Measurements from ENCODE around the gene AP5Z1. TPM values are rescaled to one million over a fixed set of nuclear protein-coding genes. Genes with fewer than 3 reads are reported as not detected.

AP5Z1 gene
- total RNA-seq, 1 experiment from 2014 or later, result 29.8 TPM

DNA sequence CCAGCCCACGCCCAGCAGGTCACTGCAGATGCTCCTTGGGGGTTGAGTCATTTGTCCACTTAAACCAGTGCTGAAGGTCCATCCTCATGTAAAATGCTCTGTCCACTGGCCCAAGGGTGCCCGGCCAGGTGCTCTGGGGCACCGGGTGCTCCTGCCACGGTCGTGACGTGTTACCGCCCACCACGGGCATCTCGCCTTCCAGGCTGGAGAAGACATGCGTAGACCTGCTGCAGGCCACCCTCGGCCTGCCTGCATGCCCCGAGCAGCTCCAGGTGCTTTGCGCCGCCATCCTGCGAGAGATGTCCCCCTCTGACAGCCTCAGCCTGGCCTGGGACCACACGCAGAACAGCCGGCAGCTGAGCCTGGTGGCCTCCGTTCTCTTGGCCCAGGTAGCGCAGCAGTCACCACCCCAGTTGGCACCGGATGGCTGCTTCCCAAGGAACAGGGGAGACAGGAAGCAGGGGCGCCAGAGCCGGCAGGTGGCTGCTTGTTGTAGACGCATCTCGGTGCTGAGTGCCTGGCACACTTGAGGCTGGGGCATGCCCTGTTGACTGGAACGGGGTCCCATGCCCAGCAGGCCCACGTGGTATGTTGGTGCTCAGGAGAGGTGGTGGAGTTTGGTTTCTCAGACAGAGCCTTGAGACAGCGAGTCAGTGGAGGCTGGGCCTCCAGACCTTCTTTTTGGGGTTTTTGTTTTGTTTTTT is 6.1 kb downstream of the AP5Z1 start:
- DNase-seq (ENCODE audit: low read depth), result no peak
- in situ Hi-C loops (cut with HindIII; ENCODE audit: low pct_unique_long_range_greater_than_20kb, low sequenced_read_pairs), result no loop called here

DNA sequence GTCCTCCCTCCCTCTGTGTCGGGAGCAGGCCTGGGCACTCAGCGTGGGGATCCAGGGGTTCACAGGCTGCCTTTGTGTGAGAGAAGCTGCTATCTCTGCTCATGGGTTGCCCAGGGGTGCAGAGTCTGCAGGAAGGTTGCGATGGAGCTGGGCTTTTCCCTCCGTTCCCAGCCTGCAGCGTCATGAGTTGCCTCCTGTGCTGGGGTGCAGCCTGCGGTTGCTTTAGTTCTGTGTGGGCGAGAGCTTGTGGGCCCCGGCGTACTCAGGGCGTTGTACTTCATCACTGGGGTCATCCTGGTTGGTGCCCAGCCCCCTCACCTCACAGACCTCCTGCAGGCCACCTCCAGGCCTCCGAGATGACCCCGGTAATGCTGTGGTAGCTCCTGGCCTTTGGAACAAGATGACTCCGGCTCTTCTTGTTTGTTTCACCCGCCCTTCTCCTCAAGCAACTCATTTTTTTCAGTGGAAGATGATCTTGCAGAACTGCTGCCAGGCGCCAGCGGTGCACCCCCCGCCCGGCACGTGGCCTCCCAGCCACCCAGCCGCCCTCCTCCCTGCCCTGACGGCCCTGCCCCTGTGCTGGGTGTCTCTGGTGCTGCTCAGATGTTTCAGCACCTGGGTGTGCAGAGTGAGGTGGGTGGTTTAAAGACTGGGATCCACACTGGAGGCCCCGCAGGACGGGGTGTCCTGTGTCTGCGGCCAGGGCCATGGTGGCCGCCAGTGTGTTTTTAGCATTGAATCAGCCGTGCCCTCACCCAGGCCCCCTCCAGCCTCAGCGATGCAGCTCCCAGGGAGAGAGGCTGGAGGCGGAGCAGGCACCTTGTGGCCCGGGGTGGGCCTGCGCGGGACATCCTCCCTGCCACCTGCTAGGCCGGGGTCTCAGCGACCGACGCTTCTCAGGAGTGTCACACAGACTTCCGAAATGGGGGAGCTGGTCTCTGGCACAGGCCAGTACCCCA is 7.2 kb downstream of the AP5Z1 start:
- DNase-seq (ENCODE audit: low read depth), result no peak
- in situ Hi-C loops (cut with HindIII; ENCODE audit: low pct_unique_long_range_greater_than_20kb, low sequenced_read_pairs), result no loop called here

DNA sequence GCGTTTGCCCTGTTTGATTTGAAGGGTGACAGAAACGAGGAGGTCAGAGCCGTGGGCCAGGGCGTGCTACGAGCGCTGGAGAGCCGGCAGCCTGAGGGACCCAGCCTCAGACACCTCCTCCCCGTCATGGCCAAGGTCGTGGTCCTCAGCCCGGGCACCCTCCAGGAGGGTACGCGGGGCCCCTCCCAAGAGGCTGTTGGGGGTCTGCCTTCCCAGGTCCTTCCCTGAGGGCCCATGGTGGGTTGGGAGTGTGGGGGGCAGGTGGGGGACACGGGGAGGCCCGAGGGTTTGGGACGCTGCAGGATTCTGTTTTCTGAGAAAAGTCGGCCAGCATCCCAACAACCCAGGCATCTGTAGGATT is 7.8 kb downstream of the AP5Z1 start:
- in situ Hi-C loops (cut with HindIII; ENCODE audit: low pct_unique_long_range_greater_than_20kb, low sequenced_read_pairs), result no loop called here

GRCh38 chr7:4783762-4784351 is 8.4 kb downstream of the AP5Z1 start:
- DNase-seq (ENCODE audit: low read depth), result no peak
- in situ Hi-C loops (cut with HindIII; ENCODE audit: low pct_unique_long_range_greater_than_20kb, low sequenced_read_pairs), result no loop called here

More for the DNA sequence above, 7.8 kb downstream of the AP5Z1 start:
- DNase-seq (ENCODE audit: low read depth), result no peak

GRCh38 chr7:4784799-4785198 is 9.4 kb downstream of the AP5Z1 start:
- no peak for DNase-seq (ENCODE audit: low read depth)
- in situ Hi-C loops (cut with HindIII; ENCODE audit: low pct_unique_long_range_greater_than_20kb, low sequenced_read_pairs), result no loop called here

DNA sequence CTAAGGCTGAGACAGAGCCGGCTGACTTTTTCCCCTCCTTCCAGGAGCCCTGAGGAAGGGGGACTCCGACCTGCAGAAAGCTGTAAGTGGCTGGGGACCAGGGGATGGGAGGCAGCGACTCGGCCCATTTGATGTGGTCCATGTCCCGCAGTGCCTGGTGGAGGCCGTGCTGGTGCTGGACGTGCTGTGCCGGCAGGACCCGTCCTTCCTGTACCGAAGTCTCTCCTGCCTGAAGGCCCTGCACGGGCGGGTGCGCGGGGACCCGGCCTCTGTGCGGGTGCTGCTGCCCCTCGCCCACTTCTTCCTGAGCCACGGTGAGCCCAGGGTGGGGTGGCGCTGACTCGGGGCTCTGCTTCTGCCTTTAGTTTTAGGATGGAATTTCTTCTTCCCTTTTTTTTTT is 9.9 kb downstream of the AP5Z1 start:
- in situ Hi-C loops (cut with HindIII; ENCODE audit: low pct_unique_long_range_greater_than_20kb, low sequenced_read_pairs), result no loop called here
- DNase-seq (ENCODE audit: low read depth), result no peak

- in situ Hi-C loops (cut with HindIII; ENCODE audit: low pct_unique_long_range_greater_than_20kb, low sequenced_read_pairs), result no loop called here
- DNase-seq (ENCODE audit: low read depth), result no peak
Measured at GRCh38 chr7:4786015-4786414, 10.6 kb downstream of the AP5Z1 start.

- in situ Hi-C loops (cut with HindIII; ENCODE audit: low pct_unique_long_range_greater_than_20kb, low sequenced_read_pairs), result no loop called here
- DNase-seq (ENCODE audit: low read depth), result no peak
Measured at GRCh38 chr7:4787541-4787940, 12.1 kb downstream of the AP5Z1 start.

DNA sequence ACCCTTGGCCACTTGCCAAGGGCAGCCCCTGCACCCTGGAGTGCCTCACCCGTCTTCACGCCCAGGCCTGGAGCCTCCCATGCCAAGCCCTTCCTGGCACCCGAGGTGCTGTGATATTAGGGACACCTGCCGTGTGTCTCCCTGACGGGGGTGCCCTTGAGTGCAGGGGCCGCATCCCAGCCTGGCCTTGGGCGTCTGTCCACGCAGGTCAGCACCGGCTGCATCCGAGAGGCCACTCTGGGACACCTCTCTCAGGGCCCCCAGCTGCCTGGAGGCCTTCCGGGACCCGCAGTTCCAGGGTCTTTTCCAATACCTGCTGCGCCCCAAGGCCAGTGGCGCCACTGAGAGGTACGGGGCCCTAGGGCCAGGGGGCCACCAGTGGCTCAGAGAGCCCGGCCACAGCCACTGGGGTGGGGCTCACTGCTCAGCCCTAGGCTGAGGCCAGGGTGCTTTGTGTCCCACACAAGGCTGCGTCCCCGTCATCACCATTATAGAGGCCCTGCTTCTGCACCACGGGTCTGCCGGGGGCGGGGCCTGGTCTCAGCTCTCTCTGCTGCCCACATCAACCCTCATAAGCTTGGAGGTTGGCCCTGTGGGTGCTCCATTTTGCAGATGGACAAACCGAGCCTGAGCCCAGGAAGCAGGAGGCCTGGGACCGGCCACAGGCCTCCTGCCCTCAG is 12.7 kb downstream of the AP5Z1 start:
- in situ Hi-C loops (cut with HindIII; ENCODE audit: low pct_unique_long_range_greater_than_20kb, low sequenced_read_pairs), result no loop called here

GRCh38 chr7:4788627-4789189 is 13.3 kb downstream of the AP5Z1 start:
- no peak for DNase-seq (ENCODE audit: low read depth)
- in situ Hi-C loops (cut with HindIII; ENCODE audit: low pct_unique_long_range_greater_than_20kb, low sequenced_read_pairs), result no loop called here

More for the DNA sequence above, 12.7 kb downstream of the AP5Z1 start:
- no peak for DNase-seq (ENCODE audit: low read depth)

GRCh38 chr7:4789194-4790077 is 14.0 kb downstream of the AP5Z1 start:
- DNase-seq (ENCODE audit: low read depth), result no peak
- in situ Hi-C loops (cut with HindIII; ENCODE audit: low pct_unique_long_range_greater_than_20kb, low sequenced_read_pairs), result no loop called here

DNA sequence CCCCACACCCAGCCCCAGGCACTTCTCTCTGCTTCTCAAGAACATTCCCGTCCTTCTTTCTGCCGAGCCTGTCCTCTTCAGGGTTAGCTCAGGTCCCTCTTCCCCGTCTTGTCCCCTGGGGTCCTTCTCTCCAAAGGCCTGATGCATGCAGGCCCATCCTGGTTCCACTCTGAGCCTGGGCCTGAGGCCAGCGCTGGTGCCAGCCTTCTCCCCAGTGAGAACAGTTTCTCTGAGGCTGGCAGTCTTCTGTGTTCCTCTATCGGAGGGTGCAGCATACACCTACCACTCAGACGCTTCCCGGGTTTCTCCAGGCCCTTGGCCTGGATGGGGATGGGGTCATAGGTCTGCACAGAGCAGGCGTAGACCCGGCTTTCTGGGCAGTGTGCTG is 14.6 kb downstream of the AP5Z1 start:
- no peak for DNase-seq (ENCODE audit: low read depth)
- in situ Hi-C loops (cut with HindIII; ENCODE audit: low pct_unique_long_range_greater_than_20kb, low sequenced_read_pairs), result no loop called here

- in situ Hi-C loops (cut with HindIII; ENCODE audit: low pct_unique_long_range_greater_than_20kb, low sequenced_read_pairs), result no loop called here
- DNase-seq (ENCODE audit: low read depth), result no peak
Measured at GRCh38 chr7:4790516-4790991, 15.1 kb downstream of the AP5Z1 start.

DNA sequence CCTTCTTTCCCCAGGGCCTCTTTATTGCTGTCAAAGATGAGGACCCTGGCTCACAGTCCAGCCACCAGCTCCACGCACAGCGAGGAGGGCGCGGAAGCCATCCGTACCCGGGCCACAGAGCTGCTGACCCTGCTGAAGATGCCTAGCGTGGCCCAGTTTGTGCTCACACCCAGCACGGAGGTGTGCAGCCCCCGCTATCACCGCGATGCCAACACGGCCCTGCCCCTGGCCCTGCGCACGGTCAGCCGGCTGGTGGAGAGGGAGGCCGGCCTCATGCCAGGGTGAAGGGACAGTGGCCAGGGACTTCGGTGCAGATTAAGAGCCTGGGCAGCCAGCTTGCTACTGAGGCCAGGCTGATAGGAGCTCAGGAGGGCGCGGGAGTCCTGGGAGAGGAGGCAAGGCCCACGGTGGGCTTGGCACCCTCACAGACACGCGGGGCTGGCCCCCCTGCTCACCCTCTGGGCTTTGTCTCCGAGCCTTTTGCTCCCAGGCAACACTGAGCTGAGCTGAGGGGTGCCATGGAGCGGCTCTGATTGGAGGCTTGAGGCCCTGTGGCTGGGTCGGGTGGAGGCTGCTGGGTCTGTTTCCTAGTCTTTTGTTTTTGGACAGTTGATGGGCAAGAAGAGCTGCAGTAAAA is 15.8 kb downstream of the AP5Z1 start:
- in situ Hi-C loops (cut with HindIII; ENCODE audit: low pct_unique_long_range_greater_than_20kb, low sequenced_read_pairs), result no loop called here
- DNase-seq (ENCODE audit: low read depth), result no peak

DNA sequence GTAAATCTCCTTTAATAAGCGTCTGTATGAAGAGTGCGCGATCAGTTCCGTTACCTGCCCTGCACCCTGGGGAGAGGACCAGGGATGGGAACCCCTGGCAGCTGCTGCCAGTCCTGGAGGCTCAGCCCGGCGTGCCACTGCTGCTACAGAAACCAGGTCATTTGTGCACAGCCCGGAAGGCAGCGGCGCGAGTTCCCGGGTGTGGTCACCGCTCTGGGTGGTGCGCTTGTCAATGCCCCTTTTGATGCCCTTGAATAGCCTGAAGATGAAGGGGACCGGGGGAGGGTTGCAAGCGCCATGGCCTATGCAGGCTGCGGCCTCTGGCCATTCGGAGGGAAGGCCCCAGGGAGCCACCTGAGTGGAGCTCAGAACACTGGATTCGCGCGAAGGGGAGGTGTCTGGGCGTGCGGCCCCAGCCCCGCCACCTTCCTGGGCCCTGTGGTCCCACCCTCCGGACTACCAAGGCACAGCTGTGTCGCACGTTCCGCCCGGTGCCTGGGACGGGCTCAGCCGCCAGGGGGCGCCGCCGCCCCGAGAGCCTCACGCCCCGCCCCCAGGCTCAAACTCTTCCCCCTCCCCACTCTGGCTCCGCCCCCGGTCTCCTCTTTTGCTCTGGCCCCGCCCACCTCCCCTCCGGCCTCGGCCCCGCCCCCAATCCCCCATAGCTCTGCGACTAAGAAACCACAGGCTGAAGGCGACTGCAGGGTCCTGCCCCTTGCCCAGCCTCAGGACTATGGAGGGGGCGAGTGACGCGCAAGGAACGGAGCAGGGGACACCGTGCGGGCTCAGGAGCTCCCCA is 16.5 kb downstream of the AP5Z1 start:
- no peak for DNase-seq (ENCODE audit: low read depth)
- in situ Hi-C loops (cut with HindIII; ENCODE audit: low pct_unique_long_range_greater_than_20kb, low sequenced_read_pairs), result no loop called here

GRCh38 chr7:4792537-4793126 is 17.2 kb downstream of the AP5Z1 start:
- no peak for DNase-seq (ENCODE audit: low read depth)
- in situ Hi-C loops (cut with HindIII; ENCODE audit: low pct_unique_long_range_greater_than_20kb, low sequenced_read_pairs), result no loop called here
